NCI-H69 (cell line): ENCODE data around the gene ADAMTS12.

Source experiments
- DNase-seq: peaks from one replicate; lab custom pipeline; 2025; lab: John Stamatoyannopoulos, UW

ADAMTS12 gene

DNA sequence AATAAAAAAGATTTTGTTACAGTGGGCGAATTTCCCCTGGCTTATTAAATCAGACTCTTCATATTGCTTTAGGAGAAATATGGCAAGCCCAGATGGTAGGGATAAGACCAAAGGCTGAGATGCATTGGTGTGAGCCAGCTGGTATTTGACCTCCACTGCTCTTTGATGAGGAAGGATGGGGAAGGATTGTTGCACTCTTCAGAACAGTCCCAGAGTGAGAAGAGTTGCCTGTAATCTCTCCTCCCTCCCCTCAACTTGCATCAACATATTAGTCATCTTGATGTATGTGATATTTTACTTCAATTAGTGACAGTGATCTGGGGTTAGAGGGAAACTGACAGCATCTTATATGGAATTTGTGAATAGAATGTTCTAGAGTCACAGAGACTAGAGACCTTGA lies 136.6 kb downstream of the ADAMTS12 start:
- no peak for DNase-seq

DNA sequence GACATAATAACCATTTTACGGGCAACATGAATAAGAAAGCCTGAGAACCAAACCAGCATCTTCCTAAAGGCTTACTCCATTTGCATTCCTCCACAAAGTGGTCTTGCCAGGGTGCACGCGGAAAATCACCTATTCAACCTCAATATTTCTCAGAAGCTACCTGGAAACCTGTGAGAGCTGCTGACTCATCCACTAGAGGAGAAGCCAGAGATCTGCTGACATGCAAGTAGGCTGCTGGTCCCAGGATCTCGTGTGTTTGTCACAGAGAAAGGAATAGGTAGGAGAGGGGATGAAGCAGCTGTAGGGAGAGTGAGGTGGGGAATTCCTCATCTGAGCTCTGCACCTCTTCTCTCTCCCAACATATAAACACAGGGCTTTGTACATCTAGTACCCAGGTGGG lies 138.1 kb downstream of the ADAMTS12 start:
- DNase-seq: no peak

DNA sequence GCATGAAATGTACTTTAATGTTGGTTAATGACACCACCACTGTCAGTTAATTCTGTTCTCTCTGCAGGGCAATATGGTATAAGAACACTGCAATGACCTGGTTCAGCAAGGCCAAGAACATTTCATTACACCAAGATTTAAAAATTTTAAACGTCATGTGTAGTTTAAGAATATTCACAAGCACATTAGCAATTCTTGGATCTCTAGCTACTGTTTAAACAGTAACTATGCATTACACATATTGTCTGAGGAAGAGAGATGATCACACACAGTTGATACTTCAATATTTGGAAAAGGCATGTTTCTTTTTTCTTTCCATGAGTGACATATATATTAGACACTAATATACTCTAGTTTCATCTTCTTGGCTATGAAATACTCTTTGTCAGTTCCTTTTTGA lies 143.0 kb downstream of the ADAMTS12 start:
- no peak for DNase-seq

DNA sequence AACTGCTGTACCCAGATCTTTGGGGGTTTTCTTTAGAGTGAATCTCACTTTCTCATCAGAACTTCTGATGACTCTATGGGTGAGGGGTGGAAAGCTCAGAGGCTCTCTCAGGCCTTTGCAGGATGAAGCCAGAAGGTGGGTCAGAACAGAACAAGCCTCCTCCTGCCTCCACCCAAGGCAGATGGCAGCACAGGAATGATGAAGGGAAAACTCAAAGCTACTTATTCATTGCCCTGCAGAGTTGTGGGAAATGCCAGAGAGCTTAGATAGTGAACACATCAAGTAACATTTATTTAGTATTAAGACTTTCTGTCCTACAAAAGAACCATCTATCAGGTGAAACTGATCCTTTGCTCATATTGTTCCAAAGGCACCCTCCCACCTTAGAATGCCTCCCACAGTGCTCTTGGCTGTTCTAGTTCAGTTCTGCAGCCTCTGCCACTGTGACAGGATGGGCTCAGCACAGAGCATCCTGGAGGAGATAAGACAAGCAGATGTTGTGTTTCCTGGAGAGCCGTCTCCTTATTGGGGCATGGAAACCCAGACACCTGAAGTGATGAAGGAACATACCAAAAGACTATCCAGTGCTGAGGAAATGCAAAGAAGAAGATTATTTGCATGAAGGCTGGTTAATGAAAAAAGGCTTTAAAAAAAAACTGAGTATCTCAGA lies 146.6 kb downstream of the ADAMTS12 start:
- no peak for DNase-seq

DNA sequence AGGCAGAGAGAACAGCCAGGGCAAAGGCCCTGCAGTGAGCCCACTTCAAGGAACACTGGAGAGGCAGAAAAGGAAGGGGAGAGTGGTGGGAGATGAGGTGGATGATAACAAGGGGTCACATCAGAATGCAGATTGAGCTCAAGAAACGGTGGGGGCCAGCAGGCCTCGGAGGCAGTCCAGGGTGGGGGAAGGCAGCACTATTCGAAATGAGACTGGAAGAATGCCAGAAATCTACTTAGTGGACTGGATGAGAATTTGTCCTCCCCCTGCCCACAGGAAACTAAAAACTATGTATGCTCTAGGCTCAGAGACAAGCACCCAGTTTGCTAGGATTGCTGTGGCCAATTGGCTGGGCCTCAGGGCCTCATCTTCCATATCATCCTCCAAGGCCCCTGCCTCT lies 148.7 kb downstream of the ADAMTS12 start:
- no peak for DNase-seq

DNA sequence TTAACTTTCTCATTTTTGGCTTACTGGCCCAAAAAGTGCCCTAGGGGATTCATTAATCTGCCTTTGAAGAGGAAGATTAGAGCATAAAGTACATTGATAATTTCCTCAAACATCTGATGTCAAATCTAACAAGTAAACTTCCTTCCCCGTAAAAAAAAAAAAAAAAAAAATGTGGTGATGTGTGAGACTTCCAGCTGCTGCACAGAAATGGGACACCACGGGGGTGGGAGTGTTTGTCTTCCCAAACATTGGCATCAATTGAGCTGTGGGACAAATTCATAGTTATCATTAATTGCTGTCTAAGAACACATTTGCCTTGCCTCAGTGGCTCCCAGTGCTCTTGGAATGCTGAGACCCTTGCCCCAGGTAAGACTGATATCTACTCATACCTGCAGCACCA lies 149.6 kb downstream of the ADAMTS12 start:
- no peak for DNase-seq

DNA sequence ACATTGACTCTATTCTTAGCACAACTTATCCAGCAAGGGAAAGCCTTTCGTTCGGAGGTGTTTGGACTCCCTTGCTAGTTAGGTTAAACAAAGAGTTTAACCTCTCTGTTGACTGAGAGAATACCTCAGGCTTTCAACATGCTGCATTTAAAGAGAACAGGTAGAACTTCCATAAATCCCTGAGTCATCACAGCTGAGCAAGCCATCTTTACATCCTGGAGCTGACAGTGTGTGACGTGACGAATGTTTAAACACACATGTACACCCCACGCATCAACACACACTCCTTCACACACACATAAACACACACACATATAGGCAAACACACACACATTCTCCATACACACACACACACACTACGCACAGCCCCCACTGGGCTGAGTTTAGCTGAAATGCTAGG lies 152.8 kb downstream of the ADAMTS12 start:
- DNase-seq: no peak

DNA sequence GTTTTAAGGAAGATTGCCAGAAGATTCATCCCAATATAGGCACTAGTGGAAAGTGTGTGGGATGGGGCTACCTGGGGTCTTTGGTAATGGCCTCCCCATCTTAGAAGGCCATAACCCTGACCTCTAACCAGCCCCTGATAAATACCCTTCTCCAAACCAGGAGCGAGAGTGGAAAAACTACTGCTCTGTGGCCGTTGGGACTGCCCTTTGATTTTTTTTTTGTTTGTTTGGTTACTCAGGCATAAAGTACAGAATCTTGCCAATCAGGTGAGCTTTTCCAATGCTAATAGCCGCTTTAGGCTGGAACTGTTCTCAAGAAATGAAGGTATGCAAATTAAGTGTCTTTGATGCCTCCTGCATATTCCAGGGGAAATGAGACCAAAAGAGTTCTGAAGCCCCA lies 153.7 kb downstream of the ADAMTS12 start:
- DNase-seq: no peak

DNA sequence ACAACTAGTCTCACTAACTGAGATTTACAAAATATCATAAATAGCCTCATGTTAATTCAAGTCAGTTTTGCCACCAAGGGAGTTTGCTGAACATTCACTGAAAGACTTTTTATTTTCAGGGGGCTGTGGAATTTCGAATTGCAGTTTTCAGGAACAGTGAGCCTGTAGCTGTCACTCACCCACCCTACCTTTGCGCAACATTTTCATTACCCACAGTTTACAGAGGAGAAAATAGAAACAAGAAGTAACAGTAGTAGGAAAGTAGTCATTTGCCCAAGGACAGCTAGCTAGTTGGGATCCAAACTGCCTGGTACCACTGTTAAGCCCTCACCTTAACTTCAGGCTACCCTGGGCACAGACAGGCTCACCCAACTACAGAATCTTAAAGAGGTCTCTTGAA lies 154.1 kb downstream of the ADAMTS12 start:
- no peak for DNase-seq

DNA sequence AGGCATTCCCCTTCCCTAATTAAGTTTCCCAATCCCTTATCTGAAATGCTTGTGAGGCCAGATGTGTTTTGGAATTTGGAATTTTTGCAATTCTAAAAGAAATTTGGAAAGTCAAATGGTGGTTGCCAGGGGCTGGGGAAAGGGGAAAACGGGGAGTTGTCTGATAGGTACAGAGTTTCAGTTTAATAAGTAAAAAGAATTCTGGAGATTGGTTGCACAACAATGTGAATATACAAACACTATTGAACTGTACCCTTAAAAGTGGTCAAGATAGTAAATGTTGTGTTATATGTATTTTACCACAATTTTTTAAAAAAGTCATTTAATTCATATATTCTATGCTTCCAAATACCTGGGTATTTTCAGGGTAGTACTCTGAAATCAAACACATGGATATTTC lies 154.5 kb downstream of the ADAMTS12 start:
- DNase-seq: no peak

DNA sequence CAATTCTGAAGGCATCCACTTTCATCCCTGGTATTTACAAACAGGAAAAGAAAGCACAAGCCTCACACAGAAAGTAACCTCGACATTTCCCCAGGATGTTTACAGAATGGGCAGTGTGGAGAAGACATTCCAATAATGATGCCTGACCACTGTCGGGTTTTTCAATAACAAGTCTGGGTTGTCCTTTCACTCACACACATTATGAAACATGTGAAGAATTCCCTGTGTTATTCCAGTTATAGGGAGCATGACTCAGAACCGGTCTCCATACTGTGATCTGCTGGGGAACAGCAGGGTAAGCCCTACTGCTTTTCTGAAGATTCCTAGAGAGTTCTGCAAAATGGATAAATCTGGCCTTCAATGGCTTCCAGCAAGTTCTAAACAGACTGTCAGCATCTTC lies 155.3 kb downstream of the ADAMTS12 start:
- no peak for DNase-seq

DNA sequence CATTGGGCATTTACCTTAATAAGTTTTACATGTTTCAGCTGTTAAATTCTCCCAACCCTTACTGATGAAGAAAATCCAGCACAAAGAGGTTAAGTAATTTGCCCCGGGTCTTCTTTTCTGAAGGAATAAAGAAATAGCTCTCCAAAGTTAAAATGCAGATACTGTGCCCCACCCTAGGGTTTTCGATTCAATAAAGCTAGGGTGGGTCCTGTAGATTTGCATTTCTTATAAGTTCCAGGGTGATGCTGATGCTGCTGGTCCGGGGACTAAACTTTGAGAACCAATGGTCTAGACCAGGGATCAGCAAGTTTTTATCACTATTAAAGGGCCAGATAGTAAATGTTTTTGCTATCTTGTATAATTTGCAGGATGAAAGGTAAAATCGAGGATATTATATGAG lies 156.7 kb downstream of the ADAMTS12 start:
- no peak for DNase-seq

DNA sequence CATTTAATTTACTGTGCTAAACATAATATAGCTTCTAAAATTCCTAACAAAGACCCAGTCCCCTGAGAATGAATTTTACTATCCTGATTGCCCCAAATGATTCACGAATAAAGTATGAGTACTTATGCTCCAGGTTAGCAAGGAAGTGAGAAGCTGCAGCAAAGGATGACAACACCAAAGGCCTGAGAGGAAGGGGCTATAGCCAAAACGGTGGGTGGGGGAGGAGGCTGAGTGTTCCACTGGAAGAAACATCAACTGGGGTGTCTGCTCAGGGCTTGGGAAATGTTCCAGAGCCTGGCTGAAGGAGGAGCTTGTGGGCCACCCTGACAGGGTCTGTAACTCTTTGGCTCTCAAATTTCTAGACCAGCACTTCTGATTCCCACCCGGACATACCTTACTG lies 157.3 kb downstream of the ADAMTS12 start:
- no peak for DNase-seq

DNA sequence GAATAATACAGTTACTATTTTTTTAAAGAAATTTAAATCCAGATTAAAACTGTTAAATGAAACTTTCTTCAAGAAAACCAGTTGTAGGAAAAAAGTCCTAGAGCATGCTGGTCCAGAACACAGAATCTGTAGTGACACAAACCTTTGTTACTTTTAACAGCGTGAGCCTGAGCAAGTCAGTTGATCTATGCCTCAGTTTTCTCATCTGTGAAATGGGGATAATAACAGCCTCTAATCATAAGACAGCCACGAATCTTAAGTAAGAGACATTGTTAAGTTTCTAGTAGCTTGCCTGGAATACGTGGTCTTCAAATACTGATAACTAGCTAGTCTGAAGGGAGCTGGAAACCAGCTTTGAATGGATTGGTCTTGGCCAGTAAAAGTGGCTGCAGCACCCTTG lies 158.6 kb downstream of the ADAMTS12 start:
- DNase-seq: no peak

DNA sequence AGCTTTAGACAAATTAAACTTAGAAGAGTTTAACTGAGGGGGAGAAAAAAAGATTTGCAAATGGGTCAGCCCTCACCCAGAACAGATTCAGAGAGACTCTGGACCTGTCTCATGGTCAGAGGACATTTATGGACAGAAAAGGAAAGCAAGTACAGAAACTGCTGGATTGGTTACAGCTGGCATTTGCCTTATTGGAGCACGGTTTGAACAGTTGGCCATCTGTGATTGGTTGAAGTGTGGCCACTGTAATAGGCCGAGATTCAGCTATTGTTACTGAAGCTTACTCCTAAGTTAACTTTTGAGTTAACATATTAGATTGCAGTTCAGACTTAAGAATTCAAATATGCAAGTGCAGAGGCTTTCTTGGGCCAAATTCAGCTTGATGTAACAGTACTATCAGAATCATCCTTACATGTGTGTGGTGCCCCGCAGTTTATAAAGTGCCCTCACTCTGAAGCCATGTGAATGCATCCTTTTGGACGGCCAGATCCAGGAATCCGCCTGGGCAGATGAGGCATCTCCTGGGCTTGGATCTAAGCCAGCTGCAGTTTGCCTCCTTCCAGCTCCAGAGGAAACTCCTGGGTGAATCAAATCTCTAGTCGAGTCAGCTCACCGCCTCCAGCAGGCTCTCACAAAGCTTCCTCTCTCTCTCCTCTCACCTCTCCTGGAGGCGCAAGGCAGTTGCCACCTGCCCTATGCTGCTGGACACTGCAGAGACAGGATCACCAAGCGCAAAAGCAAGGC lies 165.2 kb downstream of the ADAMTS12 start:
- DNase-seq: no peak

DNA sequence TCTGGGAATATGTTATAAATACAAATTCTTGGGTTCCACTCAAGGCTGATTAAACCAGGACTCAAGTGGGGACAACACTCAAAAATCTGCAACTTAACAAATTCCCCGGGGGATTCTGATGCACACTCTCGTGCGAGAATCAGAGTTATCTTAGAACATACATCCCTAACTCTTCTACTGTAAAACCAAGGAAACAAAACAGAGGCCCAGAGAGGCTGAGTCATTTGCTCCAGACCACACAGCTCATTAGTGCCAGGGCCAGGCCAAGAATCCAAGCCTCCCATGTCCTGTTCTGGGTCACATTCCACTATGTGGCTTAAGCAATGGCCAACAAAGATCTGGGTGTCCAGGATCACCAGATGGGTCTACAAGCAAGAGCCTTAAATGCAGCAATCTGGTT lies 166.0 kb downstream of the ADAMTS12 start:
- DNase-seq: no peak

DNA sequence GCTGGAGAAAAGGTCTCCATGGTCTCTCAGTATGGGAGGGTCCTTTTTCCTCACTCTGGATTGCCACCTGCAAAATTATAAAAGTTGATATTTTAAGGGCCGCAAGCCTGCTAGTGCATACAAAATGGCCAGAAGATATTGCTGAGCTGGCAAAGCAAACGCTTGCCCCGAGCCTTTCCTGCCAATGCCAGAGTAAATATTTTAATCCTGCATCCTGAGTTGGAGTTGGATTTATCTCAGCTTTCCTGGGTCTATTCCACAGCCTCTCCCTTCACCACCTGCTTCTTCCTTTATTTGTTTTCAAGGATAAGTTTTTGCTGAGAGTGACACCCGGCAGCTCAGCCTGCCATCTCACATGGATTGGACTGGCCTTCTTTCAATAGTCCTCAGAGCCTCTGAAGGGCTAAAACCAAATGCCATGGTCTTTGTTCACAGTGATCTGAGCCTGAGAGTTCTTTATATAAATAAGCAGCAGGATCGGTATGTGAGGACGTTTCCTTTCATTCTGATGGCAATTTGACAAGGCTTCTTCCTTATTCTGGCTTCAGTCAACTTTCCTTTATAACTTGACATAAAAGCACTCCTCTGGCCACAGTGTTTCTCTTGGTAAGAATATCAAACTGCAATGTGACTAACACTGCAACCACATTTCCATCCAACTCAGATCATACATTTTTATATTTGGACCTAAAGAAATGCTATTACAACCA lies 170.1 kb downstream of the ADAMTS12 start:
- DNase-seq: no peak

DNA sequence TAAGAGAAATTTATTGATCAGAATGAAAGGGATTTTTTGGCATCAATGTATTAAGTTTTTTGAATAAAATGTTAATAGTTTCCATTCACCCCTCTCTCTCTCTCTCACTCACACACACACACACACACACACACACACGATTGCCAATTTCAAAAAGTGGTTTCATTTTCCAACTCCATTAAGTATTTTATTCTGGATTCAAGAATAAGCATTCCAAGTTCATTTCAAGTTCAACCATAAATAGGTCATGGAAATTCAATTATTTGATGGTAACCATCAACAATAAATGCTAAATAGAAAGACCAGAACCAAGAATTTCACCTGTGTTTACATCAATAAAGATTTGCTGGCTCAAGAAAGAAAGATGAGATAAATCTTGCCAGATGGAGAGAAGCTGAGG lies 171.6 kb downstream of the ADAMTS12 start:
- no peak for DNase-seq

DNA sequence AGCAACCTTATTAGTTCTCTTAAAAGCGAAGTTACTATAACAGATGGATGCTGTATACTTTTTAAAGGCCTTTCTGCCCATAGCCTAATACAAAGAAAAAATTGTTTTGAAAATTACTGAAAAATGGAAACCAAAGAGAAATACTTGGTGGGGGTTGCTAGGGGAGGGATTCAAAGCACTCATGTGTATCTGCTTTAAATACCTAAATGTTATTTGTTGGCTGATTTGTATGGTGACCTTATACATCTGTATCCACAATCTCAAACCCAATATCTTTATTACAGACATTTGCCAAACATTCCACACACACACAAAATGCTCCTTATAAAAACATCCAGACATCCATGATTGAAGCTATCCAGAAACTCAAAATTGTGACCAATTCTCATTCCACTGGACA lies 172.0 kb downstream of the ADAMTS12 start:
- no peak for DNase-seq

DNA sequence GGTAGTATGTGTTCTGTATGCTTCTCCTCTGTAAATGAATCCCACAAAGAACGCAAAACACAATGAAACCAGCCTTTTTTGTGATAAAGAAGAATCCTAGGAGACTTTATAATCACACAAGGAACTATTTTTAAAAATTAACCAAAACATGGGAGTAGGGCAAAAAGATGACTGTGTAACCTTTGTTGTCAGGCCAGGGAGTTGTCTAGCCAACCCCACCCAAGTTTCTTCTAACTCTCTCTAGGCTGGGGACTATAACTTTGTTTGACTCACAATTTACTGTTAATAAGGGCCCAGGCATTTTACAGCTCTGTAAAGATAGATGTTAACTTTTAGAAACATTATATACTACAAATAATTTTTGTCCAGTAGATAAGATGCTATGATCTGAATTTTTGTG lies 176.1 kb downstream of the ADAMTS12 start:
- DNase-seq: no peak

DNA sequence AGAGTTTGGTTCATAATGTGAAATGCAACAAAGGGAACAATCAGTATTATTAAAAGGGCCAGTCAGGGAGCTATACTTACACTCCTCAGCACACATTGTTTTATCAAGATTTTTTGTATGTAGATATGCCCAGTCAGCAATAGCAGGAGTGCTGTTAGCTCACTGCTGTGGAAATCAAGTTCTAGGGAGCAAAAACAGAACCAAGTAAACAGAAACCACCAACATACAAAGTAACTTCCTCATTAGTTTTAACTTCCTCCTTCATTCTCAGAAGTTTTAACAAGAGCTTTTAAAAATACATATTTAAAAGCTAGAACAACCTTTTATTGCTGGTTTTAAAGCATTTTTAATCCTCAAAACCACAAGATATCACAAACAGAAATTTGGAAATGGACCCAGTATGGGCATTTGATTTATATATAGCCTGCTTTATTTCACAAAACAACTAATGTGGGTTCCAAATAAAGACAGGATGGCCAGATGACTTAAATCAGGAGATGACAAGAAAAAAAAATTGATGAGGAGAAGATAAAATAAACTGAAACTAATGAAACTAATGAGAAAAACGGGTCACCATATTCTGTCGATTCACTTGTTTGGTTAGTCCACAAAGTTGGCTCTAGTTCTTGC lies 178.5 kb downstream of the ADAMTS12 start:
- no peak for DNase-seq

DNA sequence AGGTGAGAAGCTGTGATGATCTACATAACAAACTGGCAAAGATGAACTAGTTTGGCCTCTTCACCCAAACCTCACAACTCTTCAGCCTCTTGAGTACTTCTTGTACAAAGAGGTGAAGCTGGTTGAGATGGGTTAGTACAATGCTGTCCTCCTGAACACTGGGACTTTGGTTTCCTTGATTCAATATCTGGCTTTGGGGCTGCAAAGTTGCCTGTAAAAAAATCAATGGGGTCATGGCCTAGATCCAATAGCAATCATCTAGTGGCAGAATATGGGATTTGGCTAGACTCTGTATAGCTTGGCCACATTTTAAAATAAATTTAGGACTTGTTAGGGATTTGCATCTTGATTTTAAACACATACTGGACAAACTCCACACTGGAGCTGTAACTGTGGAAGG lies 179.1 kb downstream of the ADAMTS12 start:
- DNase-seq: no peak
